Eye (tissue), 1 donor: ENCODE data around the gene A4GNT.
A peak's percentile ranks its signal among the peaks of the same experiment; 100 is the strongest.
"Not testable (repeated sequence)": the region's sequence is repeated elsewhere in the genome, so short reads cannot be mapped to it uniquely, and the experiment has no call there.

ENCODE experiments used
- DNase-seq: peaks from one replicate; pipeline ENCODE4 v3.0.0-alpha.2; 2015

Gene A4GNT

GRCh38 chr3:138118612-138119422 lies 13.4 kb downstream of the A4GNT start:
- peak; percentile 87 for DNase-seq

DNA sequence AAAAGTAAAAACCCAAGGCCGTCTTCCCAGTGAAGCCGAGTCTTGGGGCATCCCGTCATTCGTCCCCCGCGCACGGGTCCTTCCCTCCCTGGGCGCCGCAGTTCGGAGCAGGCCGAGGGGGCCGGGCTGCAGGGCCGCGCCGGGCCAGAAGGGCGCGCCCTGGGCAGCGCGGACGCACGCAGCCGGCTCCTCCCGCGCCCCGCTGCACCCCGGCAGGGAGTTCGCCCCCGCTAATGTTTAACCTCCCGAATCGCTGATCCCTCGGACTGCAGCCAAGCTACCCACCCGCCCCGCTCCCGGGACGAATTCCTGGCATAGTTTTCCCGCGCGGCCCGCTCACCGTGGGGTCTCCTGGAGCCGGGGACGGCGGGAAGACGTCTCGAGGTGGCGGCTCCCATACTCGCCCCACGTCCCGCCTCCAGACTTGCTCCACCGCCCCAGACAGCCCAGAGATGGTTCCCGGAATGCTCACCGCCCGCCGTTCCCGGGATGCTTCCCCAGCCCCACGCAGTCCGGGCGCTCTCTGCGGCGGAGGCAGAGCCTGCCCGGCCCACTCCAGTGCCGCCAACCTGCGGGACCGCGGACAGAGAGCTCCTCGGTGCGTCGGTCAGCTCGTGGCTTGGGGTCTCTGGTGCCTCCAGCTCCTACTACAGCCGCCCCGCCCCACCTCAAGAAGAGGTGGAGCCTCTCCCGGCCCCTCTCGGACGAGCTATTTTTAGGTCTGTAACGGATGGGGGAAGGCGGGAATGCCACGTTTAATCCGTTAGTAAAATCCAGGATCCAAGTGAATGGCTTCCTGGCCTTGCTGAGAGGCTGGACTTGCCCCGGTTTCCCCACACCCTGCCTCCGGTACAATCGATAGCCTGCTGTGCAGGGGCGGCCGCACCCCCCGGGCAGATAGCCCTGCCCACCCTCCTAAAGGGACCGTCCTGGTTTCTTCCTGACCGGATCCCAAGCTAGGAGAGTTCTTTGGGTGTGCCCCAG lies 16.9 kb downstream of the A4GNT start, which contains the start of gene DZIP1L:
DZIP1L (minus strand) TSS at position 621 of the 984 bp plus-strand sequence. CDS start 11,637 bp downstream, outside the sequence.
- DNase-seq, result peak; percentile 88

DNA sequence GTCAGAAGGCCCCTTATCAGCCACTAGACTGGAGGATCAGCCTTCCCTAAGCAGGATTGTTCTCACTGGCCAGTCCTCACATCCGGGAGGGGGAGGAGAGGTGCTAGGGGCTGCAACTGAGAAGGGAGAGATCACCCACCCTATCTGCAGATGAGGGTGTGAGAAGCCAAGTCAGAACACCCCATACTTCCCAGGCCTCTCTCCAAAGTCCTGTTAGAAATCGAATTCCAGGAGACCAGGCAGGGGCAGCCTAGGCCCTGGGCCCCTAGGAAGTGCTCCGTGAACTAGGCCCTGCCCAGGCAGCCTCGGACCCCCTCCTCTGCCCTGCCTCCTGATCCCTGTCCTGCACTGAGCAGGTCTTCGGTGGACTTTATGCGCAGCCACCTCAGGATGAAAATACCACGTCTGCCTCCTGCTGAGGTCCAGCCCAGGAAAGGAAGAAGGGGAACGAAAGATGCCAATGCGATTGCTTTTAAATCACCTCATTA lies 17.7 kb downstream of the A4GNT start:
- DNase-seq, result no peak

- DNase-seq, result peak; percentile 19
These were observed 18.9 kb downstream of the A4GNT start for GRCh38 chr3:138113326-138113725.

- no peak for DNase-seq
These were observed 19.8 kb downstream of the A4GNT start for GRCh38 chr3:138112362-138112761.

DNA sequence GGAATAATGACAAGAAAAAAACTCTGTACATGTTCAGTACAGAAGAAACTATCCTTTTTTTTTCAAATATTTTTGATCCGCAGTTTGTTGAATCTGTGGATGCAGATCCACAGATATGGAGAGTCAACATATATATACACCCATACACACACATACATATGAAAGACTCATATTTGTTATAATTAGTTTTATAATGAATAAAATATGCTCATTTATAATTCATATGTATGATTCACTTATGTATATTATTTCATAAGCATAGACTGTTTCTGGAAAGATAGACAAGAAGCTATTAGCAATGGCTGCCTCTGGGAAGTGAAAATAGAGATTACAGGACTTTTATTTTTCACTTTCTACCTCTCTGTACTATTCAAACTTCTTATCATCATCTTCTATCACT lies 26.6 kb downstream of the A4GNT start:
- DNase-seq, result no peak

- no peak for DNase-seq
These were observed 28.7 kb downstream of the A4GNT start for GRCh38 chr3:138103466-138103865.

DNA sequence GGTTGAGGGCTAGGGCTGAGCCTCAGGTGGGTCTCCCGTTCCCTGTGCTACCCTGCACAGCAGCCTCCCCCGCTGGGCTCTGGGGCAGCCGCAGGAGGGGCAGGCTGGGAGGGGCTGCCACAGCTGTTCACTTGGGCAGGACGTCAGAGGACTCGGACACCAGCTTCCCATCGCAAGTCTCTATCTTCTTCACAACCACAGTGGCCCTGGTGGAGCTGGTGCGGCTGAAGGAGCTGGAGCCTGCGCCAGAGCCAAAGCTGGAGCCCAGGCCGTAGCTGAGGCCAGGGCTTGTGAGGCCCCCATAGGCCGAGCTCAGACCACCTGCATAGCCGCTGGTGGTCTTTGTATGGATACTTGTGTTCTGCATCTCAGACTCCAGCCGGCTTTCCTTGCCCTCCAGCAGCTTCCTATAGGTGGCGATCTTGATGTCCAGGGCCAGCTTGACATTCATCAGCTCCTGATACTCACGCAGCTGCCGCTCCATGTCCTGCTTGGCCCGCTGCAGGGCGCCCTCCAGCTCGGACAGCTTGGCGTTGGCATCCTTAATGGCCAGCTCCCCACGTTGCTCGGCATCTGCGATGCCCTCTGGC lies 30.7 kb downstream of the A4GNT start:
- DNase-seq, result not testable (repeated sequence)

- no peak for DNase-seq
These were observed 32.8 kb downstream of the A4GNT start for GRCh38 chr3:138099417-138099816.

- no peak for DNase-seq
These were observed 34.7 kb downstream of the A4GNT start for GRCh38 chr3:138097192-138098172.

GRCh38 chr3:138093721-138094120 lies 38.5 kb downstream of the A4GNT start:
- DNase-seq, result no peak

DNA sequence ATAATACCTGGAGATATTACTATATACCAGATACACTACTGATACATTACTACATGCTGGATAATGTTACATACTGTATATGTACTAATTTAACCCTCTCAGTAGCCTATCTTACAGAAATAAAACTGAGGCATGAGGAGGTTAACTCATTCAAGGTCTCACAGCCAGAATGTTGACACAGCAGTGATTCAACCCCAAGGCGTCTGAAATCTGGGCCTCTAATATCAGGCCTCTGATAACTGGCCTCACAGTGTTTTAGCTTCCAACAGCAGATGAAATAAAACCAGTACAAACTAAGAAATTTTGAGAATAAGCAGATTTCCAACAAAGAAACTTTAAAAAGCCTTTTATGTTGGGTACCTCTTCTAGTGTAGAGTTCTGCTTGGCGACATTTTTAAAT lies 40.2 kb downstream of the A4GNT start:
- DNase-seq, result no peak

DNA sequence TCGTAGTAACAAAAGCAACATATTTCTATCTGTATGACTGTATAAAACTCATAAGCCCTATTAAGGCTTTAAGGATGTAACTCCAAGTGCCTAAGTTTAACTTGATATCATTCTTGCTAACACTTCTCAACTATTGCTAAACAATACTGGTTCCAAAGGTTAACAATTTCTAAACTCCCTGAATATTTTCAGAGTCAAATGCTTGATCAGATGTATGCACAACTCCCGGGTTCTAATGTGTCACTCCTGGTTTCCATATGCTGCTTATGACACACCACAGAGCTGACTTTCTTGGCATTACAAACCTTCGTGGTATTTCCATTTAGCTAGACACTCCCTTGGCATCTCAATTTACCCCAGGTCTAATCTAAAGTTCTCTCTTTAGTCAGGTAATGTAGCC lies 43.1 kb downstream of the A4GNT start:
- DNase-seq, result no peak

DNA sequence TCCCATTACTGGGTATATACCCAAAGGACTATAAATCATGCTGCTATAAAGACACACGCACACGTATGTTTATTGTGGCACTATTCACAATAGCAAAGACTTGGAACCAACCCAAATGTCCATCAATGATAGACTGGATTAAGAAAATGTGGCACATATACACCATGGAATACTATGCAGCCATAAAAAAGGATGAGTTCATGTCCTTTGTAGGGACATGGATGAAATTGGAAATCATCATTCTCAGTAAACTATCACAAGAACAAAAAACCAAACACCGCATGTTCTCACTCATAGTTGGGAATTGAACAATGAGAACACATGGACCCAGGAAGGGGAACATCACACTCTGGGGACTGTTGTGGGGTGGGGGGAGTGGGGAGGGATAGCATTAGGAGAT lies 46.4 kb downstream of the A4GNT start:
- DNase-seq, result not testable (repeated sequence)

- no peak for DNase-seq
These were observed 48.0 kb downstream of the A4GNT start for GRCh38 chr3:138084196-138084595.

GRCh38 chr3:138082992-138083386 lies 49.2 kb downstream of the A4GNT start:
- DNase-seq, result no peak

DNA sequence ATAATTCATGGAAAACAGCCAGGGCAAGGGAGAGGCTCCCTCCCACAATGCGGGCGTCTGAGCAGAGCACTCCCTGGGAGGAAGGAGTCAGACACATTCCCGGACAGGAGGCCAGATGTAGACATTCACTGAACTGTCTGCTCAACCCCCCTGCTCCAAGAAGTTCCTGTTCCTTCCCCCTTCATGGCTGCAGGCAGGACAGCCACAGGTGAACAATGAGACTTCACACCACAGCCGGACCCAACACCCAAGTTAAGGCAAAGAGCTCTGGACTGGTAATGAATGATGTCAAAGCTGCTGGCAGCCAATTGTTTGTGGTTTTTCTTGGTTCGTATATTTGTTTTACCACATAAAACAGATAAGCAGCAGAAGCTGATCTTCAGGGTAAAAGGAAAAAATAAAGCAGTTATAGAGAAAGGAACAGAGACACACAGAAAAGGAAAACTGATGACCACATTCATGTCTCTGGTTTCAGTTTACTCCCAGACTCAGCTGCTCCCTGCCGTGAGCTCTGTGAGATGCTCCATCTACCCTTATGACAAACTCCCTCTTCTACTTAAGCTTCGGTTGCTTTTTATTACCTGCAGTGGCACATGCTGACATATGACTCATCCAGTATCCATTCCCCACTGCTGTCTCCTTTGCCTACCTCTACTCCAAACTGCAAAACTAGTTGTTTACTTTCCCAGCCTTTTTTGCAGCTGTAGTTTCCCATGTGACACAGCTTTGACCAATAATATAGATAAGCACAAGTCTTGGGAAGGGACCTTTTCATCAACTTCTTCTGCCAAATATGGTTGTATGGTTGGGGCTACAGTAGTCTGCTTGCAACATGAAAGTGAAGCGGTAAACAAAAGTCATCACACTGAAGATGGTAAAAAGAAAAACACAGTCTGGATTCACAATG lies 49.9 kb downstream of the A4GNT start:
- DNase-seq, result no peak

GRCh38 chr3:138081371-138082084 lies 50.7 kb downstream of the A4GNT start:
- DNase-seq, result no peak

DNA sequence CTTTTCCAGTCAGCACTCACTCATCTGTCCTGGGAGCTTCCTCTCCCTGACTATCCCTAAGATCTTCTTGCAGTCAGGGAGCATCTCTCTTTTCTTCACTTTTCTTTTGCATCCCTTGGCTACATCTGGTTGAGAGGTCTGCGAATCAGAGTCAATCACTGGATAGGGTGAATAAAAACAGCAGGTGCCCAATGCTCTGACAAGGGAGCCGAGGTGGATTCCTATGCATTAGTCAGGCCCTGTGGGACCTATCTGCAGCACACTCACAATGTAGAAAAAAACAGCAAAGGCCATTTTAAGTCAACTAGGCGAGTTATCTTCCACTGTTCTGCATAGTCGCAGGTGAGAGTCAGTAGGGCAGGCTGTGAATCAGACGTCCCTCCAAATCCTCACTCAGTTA lies 52.3 kb downstream of the A4GNT start:
- DNase-seq, result peak; percentile 5

- DNase-seq, result peak; percentile 4
These were observed 53.3 kb downstream of the A4GNT start for GRCh38 chr3:138078901-138079344.
